Measurements from ENCODE around the gene LMF2. TPM values are rescaled to one million over a fixed set of nuclear protein-coding genes. Genes with fewer than 3 reads are reported as not detected.

Gene LMF2
- total RNA-seq, 2 experiments from 2014 or later = 49.2 to 50.7 TPM

- intact Hi-C loops (cut with micrococcal nuclease; ENCODE audit: unreplicated experiment) = loop anchor here (5.0 to 10.0 kb wide), 2 partner anchors 228 to 281 kb away; partner anchors contain the start of gene TUBGCP6
These were observed 34.4 kb downstream of the LMF2 start for GRCh38 chr22:50473088-50473487.

GRCh38 chr22:50471962-50472361 lies 35.5 kb downstream of the LMF2 start:
- DNase-seq (ENCODE audit: low spot score) = no peak
- Histone ChIP-seq H2AFZ (ENCODE audit: low read length) (no peak overlapping the region), H3K4me3 (ENCODE audit: low read depth, low read length, poor library complexity, severe bottlenecking) (peak overlapping the region; percentile 96), H3K79me2 (ENCODE audit: insufficient read depth, low read depth, low read length) (peaks cover 59% of the 10 kb centered on the region), H4K20me1 (ENCODE audit: insufficient read depth, low read length) (peaks cover 6% of the 10 kb centered on the region; the same call in 1 of the 2 replicates), H3K4me1 (ENCODE audit: insufficient read depth, low read length, poor library complexity, severe bottlenecking) (peaks cover 72% of the 10 kb centered on the region), H3K9me2 (ENCODE audit: insufficient read depth, low read length) (no peaks in the 10 kb centered on the region), H3K9me3 (ENCODE audit: low read length) (no peaks in the 10 kb centered on the region), H3K36me3 (ENCODE audit: insufficient read depth, low read length) (peaks cover 33% of the 10 kb centered on the region), H3K27ac (ENCODE audit: low read depth, low read length, poor library complexity, severe bottlenecking) (peak overlapping the region; percentile 95), H3K4me2 (ENCODE audit: low read length) (peak overlapping the region; percentile 99)
- ChIA-PET POLR2A (interaction anchor here (0.6 to 0.7 kb wide), 2 partner anchors 20 to 43 kb away, joined by 4 to 10 read pairs; no protein-coding TSS in a partner anchor), CTCF (ENCODE audit: unreplicated experiment) (no interaction called here)
- intact Hi-C loops (cut with micrococcal nuclease; ENCODE audit: unreplicated experiment) = loop anchor here (2.0 to 10.0 kb wide), 3 partner anchors 157 to 280 kb away; partner anchors contain the start of genes ARSA and TUBGCP6
- no TSS peak for BruUV-seq (replicated peaks)
- TF ChIP-seq CTCF (conservative IDR thresholded peaks at IDR 0.05; ENCODE audit: low read length) (no peak), EZH2phosphoT487 (IDR thresholded peaks at IDR 0.05; ENCODE audit: borderline replicate concordance, low read depth, low read length) (no peak)

More at GRCh38 chr22:50473088-50473487, 34.4 kb downstream of the LMF2 start:
- peak; percentile 85 for DNase-seq (ENCODE audit: low spot score)
- Histone ChIP-seq H3K4me1 (ENCODE audit: insufficient read depth, low read length, poor library complexity, severe bottlenecking) (peaks cover 61% of the 10 kb centered on the region), H4K20me1 (ENCODE audit: insufficient read depth, low read length) (peaks cover 6% of the 10 kb centered on the region; the same call in 1 of the 2 replicates), H3K4me2 (ENCODE audit: low read length) (peak overlapping the region; percentile 99), H3K79me2 (ENCODE audit: insufficient read depth, low read depth, low read length) (peaks cover 49% of the 10 kb centered on the region), H3K27ac (ENCODE audit: low read depth, low read length, poor library complexity, severe bottlenecking) (peak overlapping the region; percentile 95), H3K4me3 (ENCODE audit: low read depth, low read length, poor library complexity, severe bottlenecking) (peak overlapping the region; percentile 96), H3K36me3 (ENCODE audit: insufficient read depth, low read length) (peaks cover 22% of the 10 kb centered on the region; the same call in 1 of the 2 replicates), H3K9me2 (ENCODE audit: insufficient read depth, low read length) (no peaks in the 10 kb centered on the region), H2AFZ (ENCODE audit: low read length) (no peak overlapping the region), H3K9me3 (ENCODE audit: low read length) (no peaks in the 10 kb centered on the region)
- BruUV-seq (replicated peaks) = no TSS peak
- ChIA-PET POLR2A (interaction anchor here (0.5 kb wide), 1 partner anchor 143 kb away, joined by 3 read pairs; no protein-coding TSS in a partner anchor), CTCF (ENCODE audit: unreplicated experiment) (interaction anchor here (0.6 to 0.9 kb wide), 2 partner anchors 25 to 49 kb away, joined by 3 to 4 read pairs; no protein-coding TSS in a partner anchor)
- TF ChIP-seq EZH2phosphoT487 (IDR thresholded peaks at IDR 0.05; ENCODE audit: borderline replicate concordance, low read depth, low read length) (no peak), CTCF (conservative IDR thresholded peaks at IDR 0.05; ENCODE audit: low read length) (peak; percentile 87)

Measured in OCI-LY7 (cell line).